Endodermal cell (in vitro differentiated cells): Measurements from ENCODE around the gene CFI. TPM values are rescaled to one million over a fixed set of nuclear protein-coding genes. Genes with fewer than 3 reads are reported as not detected.

Experiments used
- DNase-seq: peaks from one replicate; pipeline ENCODE4 v3.0.0-alpha.2; 2017
- H3K27ac ChIP-seq: 2 replicates; pipeline ENCODE4 v1.5.1; 2013; ENCODE audit warnings: mild to moderate bottlenecking, low read depth, low read length, moderate library complexity
- H3K27me3 ChIP-seq: 2 replicates; pipeline ENCODE4 v1.6.1; 2013; ENCODE audit warnings: mild to moderate bottlenecking, low read length, moderate library complexity; ENCODE audit not compliant: insufficient read depth, control insufficient read depth, poor library complexity, severe bottlenecking
- H3K36me3 ChIP-seq: 2 replicates; pipeline ENCODE4 v1.7.0; 2013; ENCODE audit warnings: mild to moderate bottlenecking, low read length, moderate library complexity; ENCODE audit not compliant: control insufficient read depth, insufficient read depth
- H3K4me1 ChIP-seq: one replicate; pipeline ENCODE4 v1.7.0; 2013; ENCODE audit warnings: low read length; ENCODE audit not compliant: control insufficient read depth, insufficient read depth
- H3K4me3 ChIP-seq: 2 replicates; pipeline ENCODE4 v1.5.1; 2013; ENCODE audit warnings: mild to moderate bottlenecking, low read length, moderate library complexity
- H3K9ac ChIP-seq: 2 replicates; pipeline ENCODE4 v1.6.1; 2013; ENCODE audit warnings: mild to moderate bottlenecking, low read length, moderate library complexity; ENCODE audit not compliant: poor library complexity, severe bottlenecking; ENCODE audit errors: extremely low read depth
- H3K9me3 ChIP-seq: 2 replicates; pipeline ENCODE4 v1.6.1; 2013; ENCODE audit warnings: mild to moderate bottlenecking, low read length, moderate library complexity; ENCODE audit not compliant: control insufficient read depth
- H3K27ac Mint-ChIP-seq: 2 replicates; pipeline ENCODE4 v1.8.0; 2020; ENCODE audit warnings: mixed read lengths
- H3K27me3 Mint-ChIP-seq: 2 replicates; pipeline ENCODE4 v1.8.0; 2021; ENCODE audit warnings: mild to moderate bottlenecking, mixed read lengths; ENCODE audit not compliant: insufficient read depth
- H3K36me3 Mint-ChIP-seq: 2 replicates; pipeline ENCODE4 v1.8.0; 2020; ENCODE audit warnings: low read depth, mixed read lengths
- H3K4me1 Mint-ChIP-seq: 2 replicates; pipeline ENCODE4 v1.8.0; 2020; ENCODE audit warnings: mixed read lengths
- H3K4me3 Mint-ChIP-seq: 2 replicates; pipeline ENCODE4 v1.8.0; 2020; ENCODE audit warnings: mild to moderate bottlenecking, moderate library complexity, mixed read lengths
- H3K9me3 Mint-ChIP-seq: 2 replicates; pipeline ENCODE4 v1.8.0; 2020; ENCODE audit warnings: mild to moderate bottlenecking, mixed read lengths
- WGBS, 2 experiments: methylation state at CpG; one replicate each; pipeline versions ENCODE4 v1.1.5 to v1.1.7; 2013; ENCODE audit warnings: missing lambda C conversion rate in 2 of 2, mixed read lengths in 1 of 2; ENCODE audit not compliant: insufficient coverage in 1 of 2, insufficient read length in 1 of 2; 5-methylcytosine and 5-hydroxymethylcytosine counted together
- total RNA-seq, 2 donors: library from RNA; stranded (reverse); fragmentation: NEBNext Ultra II Directional in 1 of 2; extraction: Animal tissue kit (Norgen Biotek cat#: 25700) in 1 of 2; gene quantifications; 2 replicates in 1 of 2; 3 replicates in 1 of 2; pipeline ENCODE4 v1.2.1, GENCODE V29; 2021
- TF ChIP-seq, protein P1 (sequence below): fragments of 200-600 bp; sonication (generic); conservative IDR thresholded peaks from 2 replicates; pipeline ENCODE4 v1.5.0; 2021; ENCODE audit warnings: antibody characterized with exemption, mild to moderate bottlenecking

CFI gene
- total RNA-seq, 2 donors from 2014 or later, result not detected

- Mint-ChIP-seq H3K4me1 (no peaks in the 10 kb centered on the region), H3K36me3 (peaks cover 47% of the 10 kb centered on the region), H3K4me3 (no peak overlapping the region), H3K9me3 (no peaks in the 10 kb centered on the region), H3K27me3 (no peaks in the 10 kb centered on the region), H3K27ac (no peak overlapping the region)
- H3K9ac ChIP-seq, result no peak overlapping the region
- H3K4me1 ChIP-seq, result no peaks in the 10 kb centered on the region
- no peak overlapping the region for H3K4me3 ChIP-seq
- DNase-seq, result no peak
- TF ChIP-seq, protein P1, sequence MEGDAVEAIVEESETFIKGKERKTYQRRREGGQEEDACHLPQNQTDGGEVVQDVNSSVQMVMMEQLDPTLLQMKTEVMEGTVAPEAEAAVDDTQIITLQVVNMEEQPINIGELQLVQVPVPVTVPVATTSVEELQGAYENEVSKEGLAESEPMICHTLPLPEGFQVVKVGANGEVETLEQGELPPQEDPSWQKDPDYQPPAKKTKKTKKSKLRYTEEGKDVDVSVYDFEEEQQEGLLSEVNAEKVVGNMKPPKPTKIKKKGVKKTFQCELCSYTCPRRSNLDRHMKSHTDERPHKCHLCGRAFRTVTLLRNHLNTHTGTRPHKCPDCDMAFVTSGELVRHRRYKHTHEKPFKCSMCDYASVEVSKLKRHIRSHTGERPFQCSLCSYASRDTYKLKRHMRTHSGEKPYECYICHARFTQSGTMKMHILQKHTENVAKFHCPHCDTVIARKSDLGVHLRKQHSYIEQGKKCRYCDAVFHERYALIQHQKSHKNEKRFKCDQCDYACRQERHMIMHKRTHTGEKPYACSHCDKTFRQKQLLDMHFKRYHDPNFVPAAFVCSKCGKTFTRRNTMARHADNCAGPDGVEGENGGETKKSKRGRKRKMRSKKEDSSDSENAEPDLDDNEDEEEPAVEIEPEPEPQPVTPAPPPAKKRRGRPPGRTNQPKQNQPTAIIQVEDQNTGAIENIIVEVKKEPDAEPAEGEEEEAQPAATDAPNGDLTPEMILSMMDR, result no peak
- no peaks in the 10 kb centered on the region for H3K27me3 ChIP-seq
- no peaks in the 10 kb centered on the region for H3K9me3 ChIP-seq
- H3K36me3 ChIP-seq, result peaks cover 43% of the 10 kb centered on the region
- H3K27ac ChIP-seq, result no peak overlapping the region
- WGBS, 2 experiments, result 100% methylated on average over 1 of the region's 1 CpG
Measured at GRCh38 chr4:109691411-109691920, 110.3 kb downstream of the CFI start.

Other genes starting within 250 kb of the CFI start
- 1 to 10 TPM in 1 of 2 donors, under 1 TPM in 1; 1.00 to 5.2 TPM for gene MCUB, start 241.8 kb downstream of the CFI start, total RNA-seq
- 10 to 100 TPM; 20.9 to 21.8 TPM for gene CASP6, start 98.6 kb downstream of the CFI start, total RNA-seq
- 10 to 100 TPM; 38.5 to 60.9 TPM for gene PLA2G12A, start 71.9 kb downstream of the CFI start, total RNA-seq
- gene GAR1, start 13.8 kb upstream of the CFI start, total RNA-seq, result 10 to 100 TPM; 33.3 to 35.3 TPM
- under 1 TPM in 1 of 2 donors, not detected in 1; 0.18 TPM for gene RRH, start 26.0 kb upstream of the CFI start, total RNA-seq
- 1 to 10 TPM; 1.5 to 3.1 TPM for gene LRIT3, start 46.1 kb upstream of the CFI start, total RNA-seq
- 10 to 100 TPM; 14.6 to 33.7 TPM for gene EGF, start 110.9 kb upstream of the CFI start, total RNA-seq